Neural progenitor cell (in vitro differentiated cells): ENCODE data around the gene FAM174B. TPM values are rescaled to one million over a fixed set of nuclear protein-coding genes. Genes with fewer than 3 reads are reported as not detected.
A peak's percentile ranks its signal among the peaks of the same experiment; 100 is the strongest.

ENCODE experiments used
- DNase-seq: peaks from one replicate; pipeline ENCODE4 v3.0.0-alpha.2; 2016; ENCODE audit warnings: low spot score
- H2AFZ ChIP-seq: fragments of 200-600 bp; sonication (generic); replicated peaks from 2 replicates; pipeline ENCODE4 v1.6.1; 2016; ENCODE audit warnings: antibody characterized with exemption
- H3F3A ChIP-seq: fragments of 200-600 bp; sonication (generic); 2 replicates; pipeline ENCODE4 v1.6.1; 2016; ENCODE audit warnings: antibody characterized with exemption, low read depth
- H3K27ac ChIP-seq: fragments of 200-600 bp; sonication (generic); 2 replicates; pipeline ENCODE4 v1.5.1; 2016; ENCODE audit warnings: mild to moderate bottlenecking
- H3K27me3 ChIP-seq: fragments of 200-600 bp; sonication (generic); 2 replicates; pipeline ENCODE4 v1.6.1; 2016; ENCODE audit warnings: mild to moderate bottlenecking, moderate library complexity
- H3K36me3 ChIP-seq: fragments of 200-600 bp; sonication (generic); 2 replicates; pipeline ENCODE4 v1.5.1; 2016
- H3K4me1 ChIP-seq: fragments of 200-600 bp; sonication (generic); 2 replicates; pipeline ENCODE4 v1.6.1; 2016; ENCODE audit warnings: mixed run types
- H3K4me2 ChIP-seq: fragments of 200-600 bp; sonication (generic); 2 replicates; pipeline ENCODE4 v1.6.1; 2016
- H3K4me3 ChIP-seq: fragments of 200-600 bp; sonication (generic); 2 replicates; pipeline ENCODE4 v1.5.1; 2016
- H3K79me2 ChIP-seq: fragments of 200-600 bp; sonication (generic); 2 replicates; pipeline ENCODE4 v1.6.1; 2016; ENCODE audit warnings: low read depth
- H3K9ac ChIP-seq: fragments of 200-600 bp; sonication (generic); 2 replicates; pipeline ENCODE4 v1.6.1; 2016
- H3K9me3 ChIP-seq: fragments of 200-600 bp; sonication (generic); 2 replicates; pipeline ENCODE4 v1.5.1; 2016; ENCODE audit warnings: low read depth
- H4K20me1 ChIP-seq: fragments of 200-600 bp; sonication (generic); 2 replicates; pipeline ENCODE4 v1.6.1; 2016; ENCODE audit warnings: low read depth
- H3K27ac Mint-ChIP-seq: 3 replicates; pipeline ENCODE4 v1.8.0; 2021; ENCODE audit warnings: mixed read lengths
- H3K27me3 Mint-ChIP-seq: 2 replicates; pipeline ENCODE4 v1.8.0; 2022; ENCODE audit warnings: low read depth, mild to moderate bottlenecking, inconsistent platforms, moderate library complexity, mixed read lengths; ENCODE audit not compliant: insufficient read depth
- H3K36me3 Mint-ChIP-seq: 3 replicates; pipeline ENCODE4 v1.8.0; 2021; ENCODE audit warnings: mixed read lengths
- H3K4me1 Mint-ChIP-seq: 3 replicates; pipeline ENCODE4 v1.8.0; 2021; ENCODE audit warnings: mixed read lengths
- H3K4me3 Mint-ChIP-seq: 3 replicates; pipeline ENCODE4 v1.8.0; 2021; ENCODE audit warnings: mild to moderate bottlenecking, moderate library complexity, mixed read lengths
- H3K9me3 Mint-ChIP-seq: 3 replicates; pipeline ENCODE4 v1.8.0; 2020; ENCODE audit warnings: mixed read lengths
- EZH2 ChIP-seq: fragments of 200-600 bp; sonication (generic); IDR thresholded peaks from 2 replicates; pipeline ENCODE4 v1.6.1; 2017; ENCODE audit warnings: antibody characterized with exemption, mild to moderate bottlenecking, moderate library complexity
- EZH2phosphoT487 ChIP-seq: fragments of 200-600 bp; sonication (generic); IDR thresholded peaks from 2 replicates; pipeline ENCODE4 v1.6.1; 2017; ENCODE audit warnings: antibody characterized with exemption
- total RNA-seq: library from RNA; depleted of rRNA; stranded (reverse); fragments of >200 nt; gene quantifications from 2 replicates; pipeline ENCODE4 v1.2.3, GENCODE V29; 2015; ENCODE audit warnings: low replicate concordance
- TF ChIP-seq, protein P1 (sequence below): fragments of 200-600 bp; sonication (generic); IDR thresholded peaks from 2 replicates; pipeline ENCODE4 v1.5.1; 2017; ENCODE audit warnings: antibody characterized with exemption, mild to moderate bottlenecking

The FAM174B gene
- total RNA-seq, 1 donor from 2014 or later, result 8.6 TPM

DNA sequence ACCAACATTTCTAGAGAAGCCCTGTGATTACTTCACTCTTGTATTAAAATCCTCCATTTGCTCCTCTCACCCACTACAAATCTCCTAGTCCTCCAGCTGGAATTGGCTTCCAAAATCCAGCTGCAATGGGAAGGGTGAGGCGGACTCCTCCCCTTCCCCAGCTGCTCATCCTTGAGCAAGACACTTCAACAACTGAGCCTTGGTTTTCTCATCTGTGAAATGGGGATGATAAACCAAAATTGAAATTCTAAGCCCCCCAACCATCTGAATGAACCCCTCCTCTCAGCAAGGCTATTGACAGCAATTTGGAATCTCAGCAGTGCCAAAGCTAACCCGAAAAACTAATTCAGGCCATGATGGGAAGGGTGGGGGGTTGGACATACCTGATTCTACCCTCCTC lies 9.4 kb downstream of the FAM174B start:
- H3K79me2 ChIP-seq, result peaks cover 92% of the 10 kb centered on the region

DNA sequence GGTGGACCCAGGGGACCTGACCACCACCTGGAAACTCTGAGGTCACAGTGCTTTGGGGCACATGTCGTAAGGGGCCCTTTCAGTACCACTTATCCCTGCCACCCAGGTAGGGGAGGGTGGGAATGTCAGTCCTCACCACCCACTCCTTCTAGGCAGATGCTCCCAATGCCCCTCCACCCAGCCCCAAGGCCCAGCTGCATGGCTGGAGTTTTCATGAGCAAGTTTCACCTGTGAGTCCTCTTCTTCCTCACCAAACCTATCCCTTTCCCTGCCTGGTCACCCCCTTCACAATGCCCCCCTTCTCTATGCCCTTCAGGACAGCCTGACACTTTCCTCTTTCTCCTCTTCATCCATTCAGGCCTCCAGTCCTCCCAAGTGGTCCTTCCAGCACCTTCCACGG lies 9.8 kb downstream of the FAM174B start:
- Histone ChIP-seq H3K4me1 (peaks cover 62% of the 10 kb centered on the region), H4K20me1 (no peaks in the 10 kb centered on the region), H3K4me2 (peak overlapping the region; percentile 49), H3K79me2 (peaks cover 92% of the 10 kb centered on the region), H3K27ac (peak overlapping the region; percentile 69), H3K36me3 (no peaks in the 10 kb centered on the region), H3F3A (peaks cover 55% of the 10 kb centered on the region), H3K27me3 (no peaks in the 10 kb centered on the region), H3K9me3 (no peaks in the 10 kb centered on the region), H3K4me3 (no peak overlapping the region), H2AFZ (no peak overlapping the region), H3K9ac (no peak overlapping the region)
- Mint-ChIP-seq H3K4me1 (peaks cover 12% of the 10 kb centered on the region), H3K27ac (peak overlapping the region; percentile 11), H3K9me3 (peaks cover 16% of the 10 kb centered on the region), H3K36me3 (peaks cover 4% of the 10 kb centered on the region), H3K4me3 (no peak overlapping the region), H3K27me3 (peaks cover 4% of the 10 kb centered on the region)
- TF ChIP-seq, protein P1, sequence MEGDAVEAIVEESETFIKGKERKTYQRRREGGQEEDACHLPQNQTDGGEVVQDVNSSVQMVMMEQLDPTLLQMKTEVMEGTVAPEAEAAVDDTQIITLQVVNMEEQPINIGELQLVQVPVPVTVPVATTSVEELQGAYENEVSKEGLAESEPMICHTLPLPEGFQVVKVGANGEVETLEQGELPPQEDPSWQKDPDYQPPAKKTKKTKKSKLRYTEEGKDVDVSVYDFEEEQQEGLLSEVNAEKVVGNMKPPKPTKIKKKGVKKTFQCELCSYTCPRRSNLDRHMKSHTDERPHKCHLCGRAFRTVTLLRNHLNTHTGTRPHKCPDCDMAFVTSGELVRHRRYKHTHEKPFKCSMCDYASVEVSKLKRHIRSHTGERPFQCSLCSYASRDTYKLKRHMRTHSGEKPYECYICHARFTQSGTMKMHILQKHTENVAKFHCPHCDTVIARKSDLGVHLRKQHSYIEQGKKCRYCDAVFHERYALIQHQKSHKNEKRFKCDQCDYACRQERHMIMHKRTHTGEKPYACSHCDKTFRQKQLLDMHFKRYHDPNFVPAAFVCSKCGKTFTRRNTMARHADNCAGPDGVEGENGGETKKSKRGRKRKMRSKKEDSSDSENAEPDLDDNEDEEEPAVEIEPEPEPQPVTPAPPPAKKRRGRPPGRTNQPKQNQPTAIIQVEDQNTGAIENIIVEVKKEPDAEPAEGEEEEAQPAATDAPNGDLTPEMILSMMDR, result no peak
- TF ChIP-seq EZH2, result no peak
- no peak for TF ChIP-seq EZH2phosphoT487
- no peak for DNase-seq

More for the DNA sequence above, 9.4 kb downstream of the FAM174B start:
- Histone ChIP-seq H3K36me3 (no peaks in the 10 kb centered on the region), H4K20me1 (no peaks in the 10 kb centered on the region), H3K4me1 (peaks cover 62% of the 10 kb centered on the region), H3K27me3 (no peaks in the 10 kb centered on the region), H3K4me3 (no peak overlapping the region), H3F3A (peaks cover 56% of the 10 kb centered on the region), H2AFZ (no peak overlapping the region), H3K9ac (no peak overlapping the region), H3K27ac (no peak overlapping the region), H3K9me3 (no peaks in the 10 kb centered on the region), H3K4me2 (no peak overlapping the region)
- peak overlapping the region; percentile 11 for H3K27ac Mint-ChIP-seq
- H3K4me1 Mint-ChIP-seq, result peaks cover 12% of the 10 kb centered on the region
- peaks cover 13% of the 10 kb centered on the region for H3K9me3 Mint-ChIP-seq
- DNase-seq, result no peak
- no peak for TF ChIP-seq EZH2
- no peak for TF ChIP-seq EZH2phosphoT487
- TF ChIP-seq, protein P1, result no peak
- no peak overlapping the region for H3K4me3 Mint-ChIP-seq
- peaks cover 4% of the 10 kb centered on the region for H3K27me3 Mint-ChIP-seq
- peaks cover 2% of the 10 kb centered on the region for H3K36me3 Mint-ChIP-seq

DNA sequence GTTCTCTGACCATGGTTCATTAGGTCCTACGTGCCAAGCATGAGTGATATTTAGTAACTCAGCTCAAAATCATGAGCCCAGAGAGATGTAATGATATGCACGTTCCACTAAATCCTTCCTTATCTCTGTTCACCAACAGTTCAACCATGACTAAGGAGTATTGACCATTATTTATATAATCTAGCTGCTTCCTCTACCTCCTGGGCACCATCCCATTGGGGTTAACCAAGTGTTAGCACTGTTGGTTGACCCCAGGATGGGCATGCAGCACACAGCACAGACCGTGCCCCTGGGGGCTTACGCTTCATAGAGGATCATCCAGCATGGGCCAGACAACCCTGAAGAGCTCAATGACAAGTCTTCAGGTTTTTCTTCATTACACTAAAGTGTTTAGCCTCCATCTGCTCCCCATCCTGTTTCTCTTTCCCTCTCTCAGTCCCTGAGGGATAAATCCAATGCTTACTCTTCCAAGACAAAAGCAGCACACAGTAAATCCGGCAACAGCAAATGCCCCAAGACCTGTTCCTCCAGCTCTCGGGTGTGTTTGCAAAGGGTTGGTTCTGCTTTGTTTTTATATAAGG lies 10.4 kb downstream of the FAM174B start:
- no peaks in the 10 kb centered on the region for H4K20me1 ChIP-seq
- peaks cover 90% of the 10 kb centered on the region for H3K79me2 ChIP-seq
- no peaks in the 10 kb centered on the region for H3K27me3 ChIP-seq
- no peaks in the 10 kb centered on the region for H3K36me3 ChIP-seq
- H3K27ac Mint-ChIP-seq, result no peak overlapping the region
- peak overlapping the region; percentile 49 for H3K4me2 ChIP-seq
- TF ChIP-seq EZH2phosphoT487 (no peak), EZH2 (no peak)
- TF ChIP-seq, protein P1, result no peak
- peak overlapping the region; percentile 69 for H3K27ac ChIP-seq
- peaks cover 4% of the 10 kb centered on the region for H3K27me3 Mint-ChIP-seq
- no peak overlapping the region for H3K4me3 Mint-ChIP-seq
- H3F3A ChIP-seq, result peaks cover 49% of the 10 kb centered on the region
- H3K4me3 ChIP-seq, result no peak overlapping the region
- H3K9me3 ChIP-seq, result no peaks in the 10 kb centered on the region
- no peak overlapping the region for H3K9ac ChIP-seq
- peaks cover 4% of the 10 kb centered on the region for H3K36me3 Mint-ChIP-seq
- no peak for DNase-seq
- H3K4me1 Mint-ChIP-seq, result peaks cover 12% of the 10 kb centered on the region
- H3K4me1 ChIP-seq, result peaks cover 56% of the 10 kb centered on the region
- H3K9me3 Mint-ChIP-seq, result peaks cover 13% of the 10 kb centered on the region
- no peak overlapping the region for H2AFZ ChIP-seq
